Measurements from ENCODE around the gene MOB4. TPM values are rescaled to one million over a fixed set of nuclear protein-coding genes. Genes with fewer than 3 reads are reported as not detected.

The MOB4 gene
- total RNA-seq, 4 donors from 2014 or later: 29.3 to 41.3 (median 38.2) TPM

DNA sequence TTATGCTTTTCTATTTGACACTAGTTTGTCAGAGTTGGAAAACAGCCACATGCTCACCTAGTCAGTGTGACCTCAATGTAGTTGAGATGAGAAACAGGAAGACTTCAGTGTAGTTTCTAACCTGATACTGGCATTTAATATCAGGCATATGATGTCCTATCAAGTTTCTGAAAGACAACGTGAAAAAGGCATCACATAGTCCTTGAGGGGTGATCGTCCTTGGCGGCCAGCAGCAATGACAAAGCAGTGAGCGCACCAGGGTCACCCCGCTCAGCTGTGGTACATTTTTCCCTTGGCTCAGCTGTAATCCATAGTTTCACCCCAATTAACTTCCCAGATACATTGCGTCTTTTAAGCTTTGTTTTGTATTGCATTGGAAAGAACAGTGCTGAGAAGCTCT lies 11.4 kb upstream of the MOB4 start:
- intact Hi-C loops (cut with DNase I; ENCODE audit: low total_unique reads): no loop called here
- in situ Hi-C loops (cut with MboI; ENCODE audit: low sequenced_read_pairs in 4 of 4): loop anchor here in 1 of 4 donors (10.0 kb wide), 1 partner anchor 50 kb away; the partner anchor contains the start of gene COQ10B

GRCh38 chr2:197506658-197507057 lies 9.2 kb upstream of the MOB4 start:
- Histone ChIP-seq H3K27ac (no peak overlapping the region), H3K4me3 (no peak overlapping the region), H3K9me3 (no peaks in the 10 kb centered on the region), H3K4me1 (peaks cover 8 to 15% of the 10 kb centered on the region in 2 donors), H3K27me3 (no peaks in the 10 kb centered on the region), H3K36me3 (peaks cover 0 to 26% of the 10 kb centered on the region in 2 donors)
- DNase-seq: no peak
- TF ChIP-seq POLR2A (IDR thresholded peaks at IDR 0.05): no peak
- no peak for TF ChIP-seq CTCF (IDR thresholded peaks at IDR 0.05 in 4 of 5, conservative IDR thresholded peaks at IDR 0.05 in 1 of 5)
- ATAC-seq: no peak
- in situ Hi-C loops (cut with MboI; ENCODE audit: low sequenced_read_pairs in 4 of 4): loop anchor here in 1 of 4 donors (10.0 kb wide), 1 partner anchor 52 kb away; the partner anchor contains the start of gene COQ10B
- intact Hi-C loops (cut with DNase I; ENCODE audit: low total_unique reads): no loop called here

More for the DNA sequence above, 11.4 kb upstream of the MOB4 start:
- TF ChIP-seq CTCF (IDR thresholded peaks at IDR 0.05 in 4 of 5, conservative IDR thresholded peaks at IDR 0.05 in 1 of 5) (no peak), POLR2A (IDR thresholded peaks at IDR 0.05) (no peak)
- no peak for DNase-seq
- Histone ChIP-seq H3K27ac (peak overlapping the region in 2 of 4 donors; percentile 15 to 49), H3K27me3 (no peaks in the 10 kb centered on the region), H3K9me3 (no peaks in the 10 kb centered on the region), H3K4me1 (peaks cover 16 to 22% of the 10 kb centered on the region in 2 donors), H3K4me3 (no peak overlapping the region), H3K36me3 (peaks cover 0 to 27% of the 10 kb centered on the region in 2 donors)
- ATAC-seq: no peak

- Histone ChIP-seq H3K36me3 (no peaks in the 10 kb centered on the region), H3K27me3 (no peaks in the 10 kb centered on the region), H3K9me3 (no peaks in the 10 kb centered on the region), H3K4me1 (peaks cover 19 to 26% of the 10 kb centered on the region in 2 donors), H3K4me3 (no peak overlapping the region), H3K27ac (peak overlapping the region; percentile 93 to 100 (median 95))
- intact Hi-C loops (cut with DNase I; ENCODE audit: low total_unique reads) (loop anchor here (2.0 kb wide), 1 partner anchor 79 kb away; the partner anchor contains the start of gene SF3B1), in situ Hi-C loops (cut with MboI; ENCODE audit: low sequenced_read_pairs in 4 of 4) (loop anchor here in 1 of 4 donors (10.0 kb wide), 2 partner anchors 79 to 191 kb away; partner anchors contain the start of genes MARS2 and SF3B1)
- ATAC-seq (no peak), DNase-seq (no peak)
- no peak for TF ChIP-seq POLR2A (IDR thresholded peaks at IDR 0.05)
- TF ChIP-seq CTCF (IDR thresholded peaks at IDR 0.05 in 4 of 5, conservative IDR thresholded peaks at IDR 0.05 in 1 of 5): no peak
Observed at GRCh38 chr2:197513915-197514314, 2.0 kb upstream of the MOB4 start.

DNA sequence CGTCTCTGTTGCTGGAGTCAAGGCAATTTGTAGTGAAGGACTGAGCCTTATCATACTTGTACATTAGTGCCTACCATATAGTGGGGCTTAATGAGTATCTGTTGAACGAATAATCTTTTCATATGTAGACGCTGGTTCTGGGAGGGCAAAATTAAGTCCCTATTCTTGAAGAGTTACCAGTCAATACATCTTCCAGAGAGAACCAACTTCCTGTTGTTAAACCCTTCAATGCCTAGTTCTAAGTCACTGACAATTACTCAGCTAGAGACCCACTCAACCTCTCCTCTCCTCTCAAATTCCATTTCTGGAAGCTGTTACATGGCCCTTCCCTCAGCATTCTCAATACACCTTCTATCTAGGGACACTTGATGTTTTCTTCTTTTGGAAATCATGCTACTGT lies 1.1 kb upstream of the MOB4 start:
- intact Hi-C loops (cut with DNase I; ENCODE audit: low total_unique reads): loop anchor here (1.0 to 2.0 kb wide), 2 partner anchors 14 to 80 kb away; partner anchors contain the start of genes HSPE1 and SF3B1
- no peak for TF ChIP-seq CTCF (IDR thresholded peaks at IDR 0.05 in 4 of 5, conservative IDR thresholded peaks at IDR 0.05 in 1 of 5)
- TF ChIP-seq POLR2A (IDR thresholded peaks at IDR 0.05): no peak
- Histone ChIP-seq H3K4me1 (peaks cover 19 to 26% of the 10 kb centered on the region in 2 donors), H3K27me3 (no peaks in the 10 kb centered on the region), H3K9me3 (no peaks in the 10 kb centered on the region), H3K27ac (peak overlapping the region; percentile 93 to 100 (median 95)), H3K36me3 (no peaks in the 10 kb centered on the region), H3K4me3 (peak overlapping the region; percentile 70 to 100 (median 86))
- in situ Hi-C loops (cut with MboI; ENCODE audit: low sequenced_read_pairs in 4 of 4): loop anchor here in 1 of 4 donors (10.0 kb wide), 2 partner anchors 80 to 190 kb away; partner anchors contain the start of genes MARS2 and SF3B1
- DNase-seq (no peak), ATAC-seq (no peak)

Data from gastrocnemius medialis (tissue), 4 donors.